ENCODE measurements around the gene NOS1AP.
"Not testable (repeated sequence)": the region's sequence is repeated elsewhere in the genome, so short reads cannot be mapped to it uniquely, and the experiment has no call there.

DNA sequence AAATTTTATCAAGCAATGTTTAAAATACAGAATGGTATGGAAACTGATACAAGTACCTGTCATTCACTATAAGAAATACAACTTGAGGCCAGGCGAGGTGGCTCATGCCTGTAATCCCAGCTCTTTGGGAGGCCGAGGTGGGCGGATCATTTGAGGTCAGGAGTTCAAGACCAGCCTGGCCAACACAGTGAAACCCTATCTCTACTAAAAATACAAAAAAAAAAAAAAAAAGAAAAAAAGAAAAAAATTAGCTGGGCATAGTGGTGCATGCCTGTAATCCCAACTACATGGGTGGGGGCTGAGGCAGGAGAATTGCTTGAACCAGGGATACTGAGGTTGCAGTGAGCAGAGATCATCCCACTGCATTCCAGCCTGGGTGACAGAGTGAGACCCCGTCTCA is 2.7 kb upstream of the NOS1AP start:
- TF ChIP-seq POLR2A, POLR2AphosphoS5 (IDR thresholded peaks at IDR 0.05; ENCODE audit: low read depth, low read length): not testable (repeated sequence)
